Occipital lobe (tissue), 2 donors: ENCODE data around the gene HS6ST2. TPM values are rescaled to one million over a fixed set of nuclear protein-coding genes. Genes with fewer than 3 reads are reported as not detected.
"Not testable (repeated sequence)": the region's sequence is repeated elsewhere in the genome, so short reads cannot be mapped to it uniquely, and the experiment has no call there.

Experiments used
- DNase-seq: peaks from one replicate; lab custom pipeline; 2025; lab: John Stamatoyannopoulos, UW
- total RNA-seq: library from RNA; depleted of rRNA; stranded (reverse); fragments of >200 nt; gene quantifications from one replicate; pipeline ENCODE4 v1.2.3, GENCODE V29; 2014

HS6ST2 gene
- 5.0 TPM for total RNA-seq

DNA sequence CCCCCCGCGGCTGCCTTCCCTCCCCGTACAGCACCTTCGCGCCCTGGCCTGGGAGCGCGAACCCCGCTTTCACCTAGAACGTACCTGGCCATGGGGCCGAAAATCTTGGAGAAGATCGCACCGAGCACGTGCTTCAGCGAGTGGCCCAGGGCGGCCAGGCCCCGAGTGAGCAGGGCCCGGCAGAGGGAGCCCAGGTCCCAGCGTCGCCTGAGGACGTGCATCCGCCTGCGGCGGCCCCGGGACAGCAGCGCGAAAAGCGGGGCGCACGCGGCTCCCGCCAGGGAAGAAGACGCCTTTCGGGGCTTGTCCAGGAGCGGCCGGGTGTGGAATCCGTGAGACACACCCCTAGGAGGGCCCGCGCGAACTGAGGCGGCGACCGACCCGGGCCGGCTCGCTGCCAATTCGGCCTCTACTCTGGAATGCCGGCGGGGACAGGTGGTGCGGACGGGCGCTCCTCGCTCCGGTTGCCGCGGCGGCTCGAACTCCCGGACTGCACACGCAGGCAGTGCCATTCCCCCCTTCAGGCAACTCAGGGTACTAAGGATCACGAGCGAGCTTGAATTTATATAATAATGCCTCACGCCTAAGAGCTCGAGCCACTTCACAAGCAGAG, at the start of gene HS6ST2:
HS6ST2 (minus strand) TSS at position 539 of the 613 bp plus-strand sequence.
- no peak for DNase-seq

DNA sequence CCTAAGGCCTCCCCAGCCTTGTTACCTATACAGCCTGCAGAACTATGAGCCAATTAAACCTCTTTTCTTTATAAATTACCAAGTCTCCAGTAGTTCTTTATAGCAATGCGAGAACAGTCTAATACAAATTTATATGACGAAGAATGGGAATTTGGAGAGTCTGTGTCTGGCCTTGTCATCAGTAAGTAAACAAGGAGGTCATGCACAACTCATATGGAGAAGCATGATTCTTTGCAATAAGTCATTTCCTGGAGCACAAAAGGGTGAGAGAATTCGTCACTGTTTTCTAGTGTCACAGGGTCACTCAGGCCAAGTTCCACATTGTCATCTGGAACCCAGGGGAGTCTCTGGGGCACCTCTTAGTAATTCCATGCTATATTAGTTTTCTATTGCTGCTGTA, 49.0 kb upstream of the HS6ST2 start:
- DNase-seq = no peak

DNA sequence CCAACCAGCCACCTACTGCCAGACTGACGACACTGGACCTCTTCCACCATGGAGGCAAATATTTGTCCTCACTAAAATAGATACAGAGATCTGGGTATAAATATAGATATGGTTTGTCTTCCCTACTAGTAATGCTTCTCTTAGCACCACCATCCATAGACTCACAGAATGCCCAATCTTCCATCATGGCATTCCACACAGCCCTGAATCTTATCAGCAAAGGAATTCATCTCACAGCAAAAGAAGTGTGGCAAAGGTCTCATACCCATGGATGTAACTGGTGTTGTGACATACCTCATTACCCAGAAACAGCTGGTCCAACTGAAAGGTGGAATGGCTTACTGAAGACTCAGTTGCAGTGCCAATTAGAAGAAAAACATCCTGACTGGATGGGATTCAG, 47.2 kb upstream of the HS6ST2 start:
- DNase-seq = no peak

DNA sequence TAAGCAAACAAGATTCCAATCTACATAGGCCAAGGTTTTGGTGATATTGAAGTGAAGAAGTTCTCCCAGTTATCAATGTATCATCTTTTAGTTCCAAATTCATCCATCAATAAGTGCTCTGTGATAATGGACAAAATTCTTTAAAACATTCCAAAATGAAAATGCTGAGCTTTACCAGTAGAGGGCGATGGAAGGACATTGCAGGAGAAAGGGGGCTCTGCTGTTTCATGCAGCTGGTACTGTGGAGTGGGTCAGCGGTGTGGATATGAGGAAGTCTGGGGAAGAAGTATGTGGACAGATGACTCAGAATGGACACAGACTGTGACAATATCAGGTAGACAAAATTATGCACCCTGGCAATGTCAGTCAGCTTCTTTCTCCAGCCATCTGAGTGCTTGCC, 46.6 kb upstream of the HS6ST2 start:
- DNase-seq = no peak

DNA sequence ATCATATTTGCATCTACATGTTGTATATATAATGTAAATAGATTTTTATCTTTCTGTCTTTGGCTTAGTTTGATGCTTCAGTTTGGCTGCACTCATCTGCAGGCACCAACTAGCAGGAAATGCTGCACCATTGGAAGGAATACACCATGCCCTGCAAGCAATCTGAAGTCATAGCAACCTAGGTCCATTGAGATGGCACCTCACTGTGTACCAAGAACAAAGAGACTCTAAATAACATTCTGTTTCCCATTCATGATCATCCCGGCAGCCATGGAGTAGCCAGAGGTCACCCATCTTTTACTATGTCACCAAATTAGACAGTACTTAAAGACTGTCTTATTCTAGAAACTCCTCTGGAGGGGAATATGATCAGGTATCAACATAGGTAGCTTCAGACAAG, 40.8 kb upstream of the HS6ST2 start:
- no peak for DNase-seq

DNA sequence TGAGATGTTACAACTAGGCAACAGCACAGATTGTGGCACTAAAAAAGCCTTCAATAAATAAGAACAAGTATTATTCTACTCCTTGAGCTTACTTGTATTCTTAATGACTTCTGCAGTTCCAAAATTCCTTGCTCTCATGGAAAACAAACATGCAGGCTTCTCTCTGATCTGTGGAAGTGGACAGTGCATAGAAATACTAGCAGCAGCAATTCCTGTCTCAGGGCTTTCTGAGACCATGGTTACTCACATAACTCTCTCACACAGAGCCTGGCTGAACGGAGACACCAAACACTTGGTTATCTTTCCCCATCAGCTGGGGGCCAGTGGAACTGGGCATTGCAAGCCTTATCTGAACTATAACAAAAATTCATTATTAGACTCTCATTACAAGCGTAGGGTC, 32.4 kb upstream of the HS6ST2 start:
- DNase-seq = no peak

DNA sequence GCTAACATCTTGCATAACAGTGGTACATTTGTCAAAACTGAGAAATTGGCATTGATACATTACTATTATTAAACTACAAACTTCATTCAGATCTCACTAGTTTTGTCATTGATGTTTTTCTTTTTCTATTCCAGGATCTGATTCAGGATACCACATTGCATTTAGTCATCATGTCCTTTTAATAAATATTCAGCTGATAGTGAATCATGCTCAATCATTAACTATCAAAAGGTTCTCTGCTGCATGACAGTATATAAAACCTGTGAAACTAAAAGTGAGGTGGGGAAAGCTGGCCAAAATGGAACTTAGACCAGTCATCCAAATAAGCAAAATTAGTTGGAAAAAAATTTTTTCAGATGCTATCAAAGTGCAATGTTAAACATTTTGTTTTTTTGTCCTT, 28.1 kb upstream of the HS6ST2 start:
- no peak for DNase-seq

DNA sequence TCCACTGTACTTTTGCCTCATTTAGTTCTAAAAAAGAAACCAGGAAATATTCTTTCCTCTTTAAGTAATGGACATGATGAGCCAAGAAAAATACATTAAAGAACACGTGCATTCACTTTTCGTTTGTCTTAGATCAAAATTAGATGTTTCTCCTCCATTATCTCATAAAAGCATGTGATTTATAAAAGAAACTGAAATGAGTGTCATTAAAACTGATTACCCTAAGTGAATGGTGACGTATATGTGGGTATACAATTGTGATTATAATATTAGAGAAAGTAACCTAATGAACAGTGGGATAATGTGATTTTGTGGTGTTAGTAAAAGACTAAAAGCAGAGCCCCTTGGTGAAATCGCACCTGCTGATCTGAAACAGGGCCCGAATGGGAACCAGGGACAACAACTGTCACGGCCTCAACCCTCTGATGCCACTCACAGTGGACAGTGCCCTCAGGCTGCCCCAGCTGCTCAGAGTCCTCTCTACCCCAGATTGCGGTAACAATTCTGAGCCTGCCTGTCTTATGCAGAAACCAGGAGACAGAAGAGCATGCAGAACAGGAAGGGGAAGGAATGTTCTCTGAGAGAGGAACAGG, 25.7 kb upstream of the HS6ST2 start:
- DNase-seq = no peak

DNA sequence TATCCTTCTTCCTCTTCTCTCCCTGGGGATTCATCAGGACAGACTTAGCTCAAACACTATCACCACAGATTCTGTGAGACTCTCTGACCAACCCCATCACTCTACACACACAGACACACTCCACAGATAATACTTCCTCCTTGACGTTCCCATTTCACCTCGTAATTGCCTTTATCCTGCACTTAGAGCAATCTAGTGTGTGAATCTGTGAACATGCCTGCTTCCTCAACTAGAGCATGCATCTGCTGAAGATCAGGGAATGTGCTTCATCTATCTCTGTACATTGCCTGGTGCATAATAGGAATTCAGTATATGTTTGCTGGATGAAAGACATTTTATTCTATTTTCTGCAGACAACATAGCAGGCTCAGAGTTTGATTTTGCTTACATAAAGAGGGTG, 25.1 kb upstream of the HS6ST2 start:
- DNase-seq = no peak

DNA sequence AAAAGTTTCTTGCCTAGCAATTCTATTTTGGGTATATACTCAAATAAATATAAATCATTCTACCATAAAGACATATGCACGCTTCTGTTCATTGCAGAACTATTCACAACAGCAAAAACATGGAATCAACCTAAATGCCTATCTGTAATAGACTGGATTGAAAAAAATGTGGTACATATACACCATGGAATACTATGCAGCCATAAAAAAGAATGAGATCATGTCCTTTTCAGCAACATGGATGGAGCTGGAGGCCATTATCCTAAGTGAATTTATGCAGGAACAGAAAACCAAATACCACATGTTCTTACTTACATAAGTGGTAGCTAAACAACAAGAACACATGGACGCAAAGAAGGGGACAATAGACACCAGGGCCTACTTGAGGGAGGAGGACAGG, 21.6 kb upstream of the HS6ST2 start:
- DNase-seq = not testable (repeated sequence)

DNA sequence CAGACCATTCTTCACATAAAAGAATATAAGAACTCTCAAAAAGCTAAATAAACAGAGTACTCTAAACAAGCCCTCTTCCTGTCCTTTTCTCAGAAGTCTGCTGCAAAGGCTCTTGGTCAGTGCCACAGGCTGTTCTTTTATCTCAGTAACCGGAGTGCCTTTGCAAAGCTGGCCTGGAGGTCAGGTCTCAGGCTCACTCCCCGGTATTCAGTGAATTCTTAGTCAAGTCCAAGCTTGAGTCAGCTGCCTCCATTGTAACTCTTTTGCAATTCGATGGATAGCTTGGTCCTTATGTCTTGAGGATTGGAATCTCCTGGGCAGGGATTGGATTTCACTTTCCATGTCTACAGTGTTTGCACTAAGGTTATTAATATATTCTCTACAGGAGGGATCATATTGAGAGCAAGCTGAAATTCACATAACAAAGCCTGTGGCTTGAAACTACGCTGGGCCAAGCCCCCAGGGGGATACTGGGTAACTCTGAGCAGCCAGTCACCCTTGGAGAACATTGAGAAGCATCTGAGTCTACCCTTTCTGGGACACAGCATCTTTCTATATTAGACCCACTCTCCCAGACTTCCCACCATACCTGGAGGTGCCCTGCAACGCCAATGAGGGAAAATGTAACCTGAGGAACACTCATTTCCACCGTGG, 10.0 kb upstream of the HS6ST2 start:
- DNase-seq = no peak

DNA sequence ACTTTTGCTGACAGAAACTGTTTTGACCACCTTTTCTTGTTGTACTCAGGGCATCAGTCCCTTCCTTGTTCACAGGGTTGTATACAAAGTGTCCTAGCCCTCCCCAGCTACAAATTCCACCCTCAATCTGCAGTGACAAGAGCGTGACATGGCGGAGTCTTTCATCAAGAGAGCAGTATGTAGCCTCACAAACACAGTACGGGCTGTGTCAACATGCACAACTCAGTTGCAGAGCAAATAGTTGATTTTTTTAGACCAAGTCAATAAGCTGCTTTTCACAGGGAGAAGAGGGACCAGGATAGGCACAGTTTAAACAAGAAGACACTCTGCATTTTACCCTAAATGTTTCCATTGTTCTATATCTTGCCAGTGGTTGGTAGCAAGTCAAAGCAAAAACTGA, 8.6 kb upstream of the HS6ST2 start:
- DNase-seq = no peak

DNA sequence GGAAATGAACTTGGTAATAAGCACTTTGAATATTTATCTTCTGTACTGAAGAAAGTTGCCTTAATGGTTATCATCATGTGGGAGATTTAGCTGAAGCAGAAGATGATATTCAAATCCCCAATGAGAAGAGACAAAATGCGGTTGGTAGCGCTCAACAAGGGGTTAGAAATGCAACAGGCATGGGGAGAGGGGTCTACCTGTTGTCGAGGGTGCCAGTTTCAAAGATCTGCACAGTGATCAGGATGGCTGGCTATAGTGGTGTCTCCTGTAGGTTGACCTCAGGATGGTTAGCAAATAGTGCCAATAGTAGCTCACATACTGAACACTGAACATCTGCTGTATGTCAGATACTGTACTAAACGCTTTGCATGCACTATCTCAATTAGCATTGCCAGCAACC, 7.0 kb upstream of the HS6ST2 start:
- DNase-seq = no peak

DNA sequence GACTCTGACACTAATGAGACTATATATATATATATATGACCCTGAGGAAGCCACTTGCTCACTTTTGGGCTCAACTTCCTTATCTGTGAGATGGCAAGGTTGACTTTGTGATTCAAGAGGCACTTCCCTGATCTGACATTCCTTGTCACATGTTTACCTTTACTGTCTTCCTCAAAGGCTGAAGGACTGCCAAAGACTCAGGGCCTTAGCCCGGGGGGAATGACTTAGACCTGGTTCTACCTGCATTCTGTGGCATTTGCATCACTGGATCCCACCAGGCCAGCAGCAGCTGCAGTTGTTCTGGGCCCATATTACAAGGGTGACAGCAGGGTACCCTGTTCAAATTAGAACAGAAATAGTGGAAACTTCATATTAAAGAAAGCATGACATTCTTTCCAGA, 3.1 kb upstream of the HS6ST2 start:
- no peak for DNase-seq

DNA sequence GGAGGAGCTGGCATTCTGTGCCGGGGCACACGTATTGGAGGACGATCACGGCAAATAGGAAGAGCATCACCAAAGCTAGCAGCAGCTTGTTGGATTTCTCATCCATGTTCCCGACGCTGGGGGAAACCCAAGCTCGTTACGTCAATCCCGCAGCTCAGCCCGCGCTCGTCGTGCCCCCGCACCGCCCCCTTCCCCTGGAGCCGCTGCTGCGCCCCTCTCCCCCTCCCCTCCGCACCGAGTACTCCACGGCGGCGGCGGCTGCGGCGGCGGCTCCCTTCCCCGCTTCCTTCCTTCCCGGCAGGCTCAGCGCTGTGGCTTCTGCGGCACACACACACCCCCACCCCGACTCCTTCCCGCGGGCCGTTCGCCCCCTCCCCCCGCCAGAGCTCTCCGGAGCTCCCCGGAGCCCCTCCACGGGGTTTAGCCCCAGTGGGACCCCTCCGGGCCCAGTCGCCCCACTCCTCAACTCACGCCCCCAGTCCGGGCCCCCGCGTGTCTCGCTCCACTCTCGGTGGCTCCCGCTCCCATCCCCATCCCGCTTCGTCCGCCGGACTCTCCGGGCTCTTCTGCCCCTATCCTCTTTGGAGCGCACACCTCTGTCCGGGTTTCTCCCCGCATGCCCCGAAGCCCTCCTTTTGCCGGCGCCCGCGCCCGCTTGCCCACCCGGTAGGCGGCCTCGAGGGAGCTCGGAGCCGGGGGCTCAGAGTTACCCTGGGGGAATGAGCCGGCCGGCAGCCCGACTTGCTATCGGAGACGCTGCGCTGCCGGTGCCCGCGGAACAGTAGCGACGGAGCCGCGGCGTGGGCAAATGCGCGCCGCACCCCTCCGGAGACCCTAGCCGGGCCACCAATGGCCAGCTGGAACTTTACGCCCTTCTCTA, 978 bp downstream of the HS6ST2 start:
- DNase-seq = no peak

DNA sequence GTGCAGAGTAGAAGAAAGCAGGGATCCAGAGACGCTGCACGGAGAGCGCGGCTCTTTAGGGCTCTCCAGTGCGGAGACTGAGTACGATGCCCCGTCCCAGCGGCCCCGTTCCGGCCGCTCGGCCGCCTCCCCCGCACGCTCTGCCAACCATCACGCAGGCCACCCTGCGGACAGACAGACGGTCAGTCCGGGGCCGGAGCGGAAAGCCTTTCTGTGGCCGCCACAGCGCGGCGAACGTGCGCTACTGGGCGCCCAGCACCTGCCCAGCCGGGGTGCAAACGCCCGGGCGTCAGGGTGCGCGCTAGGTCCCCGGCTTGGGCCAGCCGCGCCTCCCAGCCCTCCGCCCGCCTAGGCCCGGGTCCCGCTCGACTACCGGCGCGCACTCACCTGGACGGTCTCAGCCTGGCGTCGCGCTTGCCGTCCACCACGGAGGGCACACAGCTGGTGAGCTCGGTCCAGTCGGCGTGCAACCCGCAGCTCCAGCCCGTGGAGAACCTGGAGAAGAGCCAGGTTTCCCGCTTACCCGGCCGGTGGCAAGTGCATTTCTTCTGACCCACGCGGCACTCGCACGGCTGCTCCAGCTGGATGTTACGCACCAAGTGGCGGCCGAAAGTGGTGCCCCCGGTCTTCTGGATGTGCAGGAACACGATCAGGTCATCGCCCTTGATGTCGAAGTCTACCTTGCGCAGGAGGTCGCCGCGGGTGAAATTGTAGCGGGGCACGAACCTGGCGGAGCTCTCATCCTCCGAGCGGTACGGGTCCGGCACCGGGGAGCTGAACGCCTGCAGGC, 1.8 kb downstream of the HS6ST2 start:
- no peak for DNase-seq

DNA sequence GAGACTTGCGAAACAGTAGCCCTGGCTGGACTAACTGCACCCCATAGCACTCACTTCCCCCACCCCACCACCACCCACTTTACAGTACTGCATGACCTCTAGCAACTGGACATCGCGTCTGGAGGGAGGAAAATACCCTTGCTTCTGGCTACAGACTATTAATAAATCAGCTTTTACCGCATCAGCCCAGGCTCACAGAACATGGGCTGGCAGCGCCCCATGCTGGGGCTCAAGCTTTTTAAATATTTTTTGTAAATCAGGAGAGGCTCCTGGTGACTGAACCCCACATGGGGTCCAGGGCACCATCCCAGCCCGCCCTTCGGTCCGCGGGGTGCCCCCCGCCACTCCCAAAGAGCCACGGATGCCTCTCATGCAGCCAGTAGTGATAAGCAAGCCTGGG, 2.7 kb downstream of the HS6ST2 start:
- no peak for DNase-seq

DNA sequence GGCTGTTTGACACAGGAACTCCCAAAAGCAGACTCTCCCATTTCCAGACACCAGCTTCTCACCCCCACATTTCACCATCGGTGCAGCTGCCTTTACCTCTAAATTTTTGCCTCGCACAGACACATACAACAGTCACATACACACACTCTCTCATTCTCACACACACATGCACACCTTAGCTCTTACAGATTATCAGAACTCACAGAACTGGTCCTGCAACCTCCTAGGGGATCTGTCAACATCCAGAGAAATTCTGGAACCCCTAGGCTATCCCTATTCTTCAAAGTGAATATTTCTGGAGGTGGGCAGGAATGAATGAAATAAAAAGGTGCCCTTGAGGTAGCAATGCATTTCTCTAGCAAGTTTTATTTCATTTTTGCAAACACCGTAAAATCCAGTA, 4.1 kb downstream of the HS6ST2 start:
- no peak for DNase-seq

DNA sequence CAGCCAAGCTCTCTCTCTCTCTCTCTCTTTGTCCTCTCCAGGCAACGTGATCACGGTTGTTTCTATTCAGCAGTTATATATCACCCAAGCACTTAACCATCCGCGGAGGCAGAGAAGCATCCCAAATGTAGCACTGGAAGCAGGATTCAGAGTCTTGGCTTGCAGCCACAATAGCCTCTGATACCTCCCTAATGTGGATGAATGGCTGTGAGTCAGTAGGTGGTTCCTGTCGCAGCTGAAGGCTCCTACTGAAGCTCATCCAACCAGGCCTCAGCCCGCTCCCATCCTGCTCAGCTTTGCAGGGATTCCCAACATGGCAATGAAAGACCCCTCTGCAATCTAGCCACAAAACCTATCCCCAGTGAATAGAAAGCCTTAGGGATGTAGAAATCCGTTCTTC, 5.1 kb downstream of the HS6ST2 start:
- DNase-seq = no peak

DNA sequence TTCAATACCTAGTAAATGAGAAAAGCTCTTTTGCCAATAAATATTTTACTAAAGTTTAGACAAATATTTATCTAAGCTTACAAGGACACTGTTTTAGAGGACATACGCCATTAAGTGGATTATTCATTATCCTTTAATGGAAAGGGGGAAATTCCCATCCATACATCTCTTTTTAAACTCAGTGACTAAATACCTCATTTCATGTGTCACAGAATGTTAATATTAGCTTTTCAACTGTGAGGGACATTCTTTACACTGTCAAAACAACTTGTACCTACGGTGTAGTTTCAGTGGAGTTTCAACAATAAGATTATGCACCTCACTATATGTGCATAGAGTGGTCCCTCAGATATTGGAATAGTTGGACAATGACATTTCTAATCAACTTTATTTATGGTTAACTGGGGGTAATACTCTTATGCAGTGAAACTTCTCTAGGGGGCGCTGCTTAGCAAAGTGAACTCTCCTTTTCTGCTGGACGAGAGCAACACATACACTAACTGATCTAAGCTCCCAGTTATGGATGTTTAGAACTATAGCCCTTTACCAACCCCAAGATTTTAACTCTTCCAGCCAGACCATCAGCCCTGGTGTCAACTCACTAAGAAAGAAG, 9.7 kb downstream of the HS6ST2 start:
- no peak for DNase-seq

DNA sequence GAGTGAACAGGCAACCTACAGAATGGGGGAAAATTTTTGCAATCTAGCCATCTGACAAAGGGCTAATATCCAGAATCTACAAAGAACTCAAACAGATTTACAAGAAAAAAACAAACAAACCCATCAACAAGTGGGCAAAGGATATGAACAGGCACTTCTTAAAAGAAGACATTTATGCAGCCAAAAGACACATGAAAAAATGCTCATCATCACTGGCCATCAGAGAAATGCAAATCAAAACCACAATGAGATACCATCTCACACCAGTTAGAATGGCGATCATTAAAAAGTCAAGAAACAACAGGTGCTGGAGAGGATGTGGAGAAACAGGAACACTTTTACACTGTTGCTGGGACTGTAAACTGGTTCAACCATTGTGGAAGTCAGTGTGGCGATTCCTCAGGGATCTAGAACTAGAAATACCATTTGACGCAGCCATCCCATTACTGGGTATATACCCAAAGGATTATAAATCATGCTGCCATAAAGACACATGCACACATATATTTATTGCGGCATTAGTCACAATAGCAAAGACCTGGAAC, 13.3 kb downstream of the HS6ST2 start:
- DNase-seq = not testable (repeated sequence)
